Aorta (tissue), 5 donors: ENCODE results near the gene ADAMTS7. TPM values are rescaled to one million over a fixed set of nuclear protein-coding genes. Genes with fewer than 3 reads are reported as not detected.
"Not testable (repeated sequence)": the region's sequence is repeated elsewhere in the genome, so short reads cannot be mapped to it uniquely, and the experiment has no call there.

Experiments
- ATAC-seq: fragments of 200-7000 bp; cut with Tn5 transposase; one replicate; pipeline ENCODE4 v1.9.1; 2022; ENCODE audit warnings: moderate library complexity; ENCODE audit not compliant: low FRiP score
- DNase-seq, 2 donors: peaks; one replicate each; pipeline ENCODE4 v3.0.0-alpha.2; 2020
- H3K27ac ChIP-seq, 2 donors: one replicate each; pipeline ENCODE4 v1.5.1; 2013; ENCODE audit warnings: low read length in 2 of 2, mild to moderate bottlenecking in 2 of 2, moderate library complexity in 2 of 2, control low read depth in 1 of 2, inconsistent platforms in 1 of 2, low read depth in 1 of 2
- H3K27me3 ChIP-seq, 2 donors: one replicate each; pipeline ENCODE4 v1.6.1; 2013; ENCODE audit warnings: control low read depth in 1 of 2, low read length in 1 of 2, mild to moderate bottlenecking in 1 of 2, moderate library complexity in 1 of 2; ENCODE audit not compliant: insufficient read depth in 2 of 2, control insufficient read depth in 1 of 2
- H3K36me3 ChIP-seq, 2 donors: one replicate each; pipeline ENCODE4 v1.6.1; 2013; ENCODE audit warnings: control low read depth in 1 of 2, low read length in 1 of 2, mild to moderate bottlenecking in 1 of 2; ENCODE audit not compliant: insufficient read depth in 2 of 2, control insufficient read depth in 1 of 2
- H3K4me1 ChIP-seq, 2 donors: one replicate each; pipeline ENCODE4 v1.6.1; 2013; ENCODE audit warnings: low read length in 2 of 2, control low read depth in 1 of 2, mild to moderate bottlenecking in 1 of 2, moderate library complexity in 1 of 2; ENCODE audit not compliant: insufficient read depth in 2 of 2, control insufficient read depth in 1 of 2
- H3K4me3 ChIP-seq, 2 donors: one replicate each; pipeline ENCODE4 v1.5.1; 2013; ENCODE audit warnings: low read length in 2 of 2, control low read depth in 1 of 2, mild to moderate bottlenecking in 1 of 2
- H3K9me3 ChIP-seq: one replicate; pipeline ENCODE4 v1.6.1; 2013; ENCODE audit warnings: mild to moderate bottlenecking, low read length; ENCODE audit not compliant: control insufficient read depth
- WGBS, 2 donors: extraction: QIAGEN DNeasy Blood & Tissue Kit; methylation state at CpG; one replicate each; pipeline ENCODE4 v1.1.7; 2013; 5-methylcytosine and 5-hydroxymethylcytosine counted together
- intact Hi-C, 2 donors: fragments of 100-400 bp; cut with DNase I; formaldehyde crosslinking; loops; one replicate each; pipeline versions ENCODE4 v1.14.2 to v1.15.0; 2022
- polyA plus RNA-seq, 2 donors: library from polyadenylated mRNA; stranded (reverse); fragments of 200-250 nt; gene quantifications; one replicate each; pipeline ENCODE4 v1.2.3, GENCODE V29; 2013
- total RNA-seq, 2 donors: library from RNA; stranded (reverse); fragmentation: NEBNext Ultra II Directional; extraction: Animal tissue kit (Norgen Biotek cat#: 25700); gene quantifications; one replicate each; pipeline ENCODE4 v1.2.1, GENCODE V29; 2021
- donor health status: healthy with polysubstance abuse.
- donor health status: Bipolar disorder and iron deficiency.
- donor health status: DM: no; HTN: no; CAD: no.
- donor health status: DM: no; HTN: no; CAD: no.
- donor health status: DM: yes; HTN: yes; CAD: no.

Gene ADAMTS7
- total and polyA plus RNA-seq, 4 donors: 3.9 to 30.0 (median 19.3) TPM

DNA sequence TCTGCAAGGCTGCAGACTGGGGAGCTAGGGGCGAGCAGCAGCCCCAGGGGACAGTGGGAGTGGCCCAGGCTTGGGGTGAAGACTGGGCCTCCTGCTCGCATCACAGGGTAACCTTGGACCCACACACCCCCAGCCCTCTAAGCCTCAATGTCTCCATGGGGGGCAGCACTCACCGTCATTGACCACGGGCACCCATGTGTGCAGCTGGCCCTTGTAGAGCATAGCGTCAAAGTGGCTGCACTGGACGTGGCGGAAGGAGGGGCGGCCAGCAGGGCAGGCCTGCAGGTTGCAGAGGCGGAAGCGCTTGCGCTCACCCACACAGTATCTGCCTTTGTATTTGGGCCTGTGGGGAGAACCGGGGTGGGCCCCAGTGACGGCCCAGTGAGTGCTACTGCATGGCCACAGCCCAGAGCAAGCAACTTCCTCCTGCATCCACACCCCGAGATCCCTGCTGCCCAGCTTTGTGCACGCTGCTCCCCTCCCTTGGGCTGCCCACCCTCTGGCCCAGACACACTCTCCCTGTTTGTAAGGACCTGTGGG is 36.7 kb downstream of the ADAMTS7 start:
- H3K27ac ChIP-seq, H3K9me3 ChIP-seq, H3K4me3 ChIP-seq, H3K36me3 ChIP-seq, intact Hi-C loops, ATAC-seq, H3K4me1 ChIP-seq, H3K27me3 ChIP-seq: not testable (repeated sequence)
- DNase-seq: peak in 1 of 2 donors; percentile 34
- WGBS, 2 donors: 94% methylated on average over 15 of the region's 15 CpGs

DNA sequence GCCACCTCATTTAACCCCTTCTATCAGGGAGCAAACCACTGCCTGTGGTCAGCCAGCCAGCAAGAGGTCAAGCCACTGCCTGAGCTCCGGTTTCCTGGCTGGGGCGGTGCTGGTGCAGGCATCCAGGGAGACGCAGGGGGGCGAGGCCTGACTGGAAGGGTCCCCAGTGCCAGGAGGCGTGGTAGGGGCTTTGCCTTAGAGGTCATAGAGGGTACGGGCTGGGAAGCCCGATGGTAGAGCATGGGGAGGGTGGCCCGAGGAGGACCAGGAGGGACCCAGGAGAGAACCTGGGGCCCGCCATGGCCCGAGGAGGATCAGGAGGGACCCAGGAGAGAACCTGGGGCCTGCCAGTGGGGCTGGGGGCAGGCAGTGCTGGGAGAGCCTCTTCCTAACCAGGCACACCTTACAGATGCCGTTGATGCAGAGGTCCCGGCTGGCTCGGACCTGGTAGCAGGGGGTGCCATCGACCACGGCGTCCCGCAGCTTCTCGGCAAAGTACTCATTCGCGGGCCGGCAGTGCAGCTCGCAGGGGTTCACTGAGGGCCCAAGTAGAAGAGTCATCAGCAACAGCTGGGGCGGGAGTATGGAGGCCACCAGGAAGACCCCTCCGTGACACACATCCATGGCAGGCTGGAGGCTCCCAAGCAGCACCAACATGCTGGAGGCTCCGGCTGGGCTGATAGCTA is 37.4 kb downstream of the ADAMTS7 start:
- H3K9me3 ChIP-seq, H3K27ac ChIP-seq, H3K4me1 ChIP-seq, intact Hi-C loops, H3K27me3 ChIP-seq, ATAC-seq, H3K36me3 ChIP-seq, H3K4me3 ChIP-seq: not testable (repeated sequence)
- peak in 1 of 2 donors; percentile 41 for DNase-seq
- WGBS, 2 donors: 92 to 97% methylated on average over 21 to 25 of the region's 25 CpGs

DNA sequence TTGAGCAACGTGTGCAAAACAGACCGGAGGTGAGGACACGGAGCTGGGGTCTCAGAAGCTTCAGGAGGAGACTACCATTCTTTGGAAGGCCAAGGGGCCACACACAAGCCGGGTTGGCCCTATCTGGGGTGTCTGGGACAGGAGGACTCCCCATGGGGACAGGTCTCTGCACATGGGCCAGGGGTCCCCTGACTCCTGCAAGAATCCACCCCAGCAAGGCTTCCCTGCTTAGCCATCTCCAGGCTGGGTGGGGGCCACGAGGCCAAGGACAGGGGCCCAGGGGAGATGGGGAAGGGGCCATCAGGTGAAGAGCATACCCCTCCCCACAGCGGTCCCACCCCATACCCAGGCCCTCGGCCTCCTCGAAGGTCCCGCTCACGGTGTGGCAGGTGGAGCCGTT is 38.5 kb downstream of the ADAMTS7 start:
- Histone ChIP-seq H3K9me3 (no peaks in the 10 kb centered on the region), H3K27me3 (no peaks in the 10 kb centered on the region), H3K4me3 (no peak overlapping the region), H3K4me1 (no peaks in the 10 kb centered on the region), H3K36me3 (no peaks in the 10 kb centered on the region), H3K27ac (no peak overlapping the region)
- DNase-seq: peak in 1 of 2 donors; percentile 26
- ATAC-seq: no peak
- WGBS, 2 donors: 93 to 94% methylated on average over 5 to 10 of the region's 11 CpGs
- intact Hi-C loops: no loop called here

DNA sequence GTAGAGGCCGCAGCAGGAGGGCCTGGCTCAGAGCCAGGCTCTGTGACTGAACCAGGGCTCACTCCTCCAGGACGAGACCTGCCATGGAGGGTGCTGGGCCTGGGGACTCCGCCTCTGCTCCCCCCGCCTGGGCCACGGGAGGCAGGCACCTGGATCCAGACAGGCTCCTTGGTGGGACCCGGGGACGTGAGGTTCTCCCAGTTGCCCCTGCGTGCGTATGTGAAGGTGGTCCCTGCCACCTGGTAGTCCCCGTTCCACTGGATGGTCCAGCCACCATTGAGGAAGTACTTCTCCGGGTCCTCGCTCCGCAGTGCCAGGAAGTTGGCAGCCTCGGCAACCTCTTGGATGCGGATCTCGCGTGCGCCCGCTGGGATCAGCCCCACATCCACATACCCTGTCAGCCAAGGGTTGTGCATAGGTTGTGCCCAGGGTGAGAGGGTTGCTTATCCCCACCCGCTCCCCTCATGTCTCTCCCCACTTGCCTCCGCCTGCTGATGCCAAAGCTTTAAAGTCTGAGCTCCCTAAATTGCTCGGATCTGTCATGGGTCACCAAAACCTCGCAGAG is 39.7 kb downstream of the ADAMTS7 start:
- H3K4me1 ChIP-seq, H3K9me3 ChIP-seq, H3K27ac ChIP-seq, H3K4me3 ChIP-seq, ATAC-seq, H3K27me3 ChIP-seq, H3K36me3 ChIP-seq, intact Hi-C loops: not testable (repeated sequence)
- peak; percentile 41 to 77 for DNase-seq
- 93 to 94% methylated on average over 23 of the region's 23 CpGs for WGBS, 2 donors

DNA sequence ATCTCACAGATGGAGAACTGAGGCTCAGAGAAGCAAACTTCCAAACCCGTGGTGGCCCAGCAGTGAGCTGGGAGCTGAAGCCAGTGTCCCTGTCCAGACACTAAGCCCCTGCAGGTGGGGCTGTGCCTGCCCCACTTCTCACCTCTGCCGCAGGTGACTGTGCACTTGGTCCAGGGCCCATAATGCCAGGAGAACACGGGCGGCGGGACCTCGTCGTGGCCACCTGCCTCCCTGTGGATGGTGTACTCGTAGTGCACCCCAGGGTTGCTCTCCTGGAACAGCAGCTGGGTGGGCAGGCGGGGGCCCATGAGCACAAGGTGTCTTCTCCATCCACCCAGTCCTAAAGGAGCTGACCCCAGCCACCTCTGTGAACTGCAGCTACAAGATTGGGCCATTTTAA is 40.2 kb downstream of the ADAMTS7 start:
- ATAC-seq, H3K36me3 ChIP-seq, H3K9me3 ChIP-seq, H3K27me3 ChIP-seq, H3K4me1 ChIP-seq, H3K27ac ChIP-seq, intact Hi-C loops, H3K4me3 ChIP-seq: not testable (repeated sequence)
- 94 to 97% methylated on average over 9 of the region's 9 CpGs for WGBS, 2 donors
- DNase-seq: peak; percentile 31 to 42

DNA sequence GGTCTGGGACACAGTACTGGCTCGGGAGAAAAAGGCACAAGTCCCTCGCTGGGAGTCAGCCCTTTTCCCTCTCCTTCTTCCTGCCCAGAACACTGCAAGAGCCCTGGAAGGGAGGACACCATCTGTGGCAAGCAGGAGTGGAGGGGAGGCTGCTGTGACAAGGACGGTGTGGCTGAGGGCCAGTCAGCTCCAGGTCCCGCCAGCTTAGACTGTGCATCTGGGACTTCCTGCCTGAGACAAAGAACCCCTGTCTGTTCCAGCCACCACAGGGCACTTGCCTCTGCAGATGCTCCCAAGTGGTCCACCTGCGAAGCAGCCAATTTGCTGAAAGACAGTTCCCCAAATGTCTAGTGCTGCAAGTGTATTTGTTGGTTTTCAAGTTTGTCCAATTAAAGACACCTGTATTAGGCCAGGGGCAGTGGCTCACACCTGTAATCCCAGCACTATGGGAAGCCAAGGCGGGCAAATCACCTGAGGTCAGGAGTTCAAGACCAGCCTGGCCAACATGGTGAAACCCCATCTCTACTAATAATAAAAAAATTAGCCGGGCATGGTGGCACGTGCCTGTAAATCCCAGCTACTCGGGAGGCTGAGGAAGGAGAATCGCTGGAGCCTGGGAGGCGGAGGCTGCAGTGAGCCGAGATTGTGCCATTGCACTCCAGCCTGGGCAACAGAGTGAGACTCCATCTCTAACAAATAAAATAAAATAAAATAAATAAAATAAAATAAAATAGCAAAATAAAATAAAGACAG is 41.6 kb downstream of the ADAMTS7 start:
- intact Hi-C loops, H3K36me3 ChIP-seq, ATAC-seq, H3K4me3 ChIP-seq, H3K27ac ChIP-seq, H3K9me3 ChIP-seq, H3K27me3 ChIP-seq, H3K4me1 ChIP-seq: not testable (repeated sequence)
- 88 to 92% methylated on average over 12 of the region's 12 CpGs for WGBS, 2 donors
- DNase-seq: peak; percentile 23 to 42

DNA sequence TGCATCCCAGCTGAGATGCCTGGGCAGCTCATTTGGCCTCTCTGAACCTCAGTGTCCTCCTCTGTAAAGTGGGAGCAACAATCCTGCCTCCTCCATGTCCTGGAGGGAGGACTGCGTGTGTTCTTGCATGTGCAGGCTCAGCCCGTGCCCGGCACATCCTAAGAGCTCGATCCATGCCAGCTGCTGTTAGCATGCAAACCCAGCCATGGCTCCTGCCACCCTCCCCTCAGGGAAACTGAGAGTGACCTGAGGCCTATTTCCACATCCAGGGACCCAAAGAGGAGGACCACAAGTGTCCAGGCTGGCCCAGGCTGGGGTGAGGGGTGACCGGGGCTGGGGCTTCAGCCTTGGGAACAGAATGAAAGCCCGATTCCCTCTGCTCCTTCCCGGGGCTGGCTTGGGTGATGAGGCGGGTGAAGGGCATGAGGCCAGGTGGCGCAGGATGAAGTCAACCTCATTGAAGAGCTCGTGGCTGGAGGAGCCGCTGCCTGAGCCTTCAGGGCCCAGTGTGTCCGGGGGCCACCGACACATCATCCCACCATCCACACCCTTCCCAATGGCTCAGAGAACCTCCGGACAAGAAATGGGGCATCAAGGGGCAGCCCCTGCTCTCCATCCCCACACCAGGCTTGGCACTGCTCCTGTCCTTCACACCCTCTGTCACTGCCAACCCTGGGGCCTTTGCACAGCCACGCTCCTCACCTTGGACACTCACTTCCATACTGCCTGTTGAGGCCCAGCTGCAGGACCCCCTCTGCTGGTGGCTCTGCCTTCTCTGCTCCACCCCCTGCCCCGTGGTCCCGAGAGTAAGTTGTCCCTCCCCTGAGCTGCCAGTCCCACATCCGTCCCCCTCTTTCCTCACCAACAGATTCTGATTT is 42.5 kb downstream of the ADAMTS7 start:
- Histone ChIP-seq H3K27me3 (no peaks in the 10 kb centered on the region), H3K4me3 (no peak overlapping the region), H3K4me1 (no peaks in the 10 kb centered on the region), H3K27ac (no peak overlapping the region), H3K9me3 (no peaks in the 10 kb centered on the region), H3K36me3 (no peaks in the 10 kb centered on the region)
- 90 to 94% methylated on average over 18 of the region's 18 CpGs for WGBS, 2 donors
- no peak for ATAC-seq
- intact Hi-C loops: no loop called here
- DNase-seq: peak; percentile 34 to 64

DNA sequence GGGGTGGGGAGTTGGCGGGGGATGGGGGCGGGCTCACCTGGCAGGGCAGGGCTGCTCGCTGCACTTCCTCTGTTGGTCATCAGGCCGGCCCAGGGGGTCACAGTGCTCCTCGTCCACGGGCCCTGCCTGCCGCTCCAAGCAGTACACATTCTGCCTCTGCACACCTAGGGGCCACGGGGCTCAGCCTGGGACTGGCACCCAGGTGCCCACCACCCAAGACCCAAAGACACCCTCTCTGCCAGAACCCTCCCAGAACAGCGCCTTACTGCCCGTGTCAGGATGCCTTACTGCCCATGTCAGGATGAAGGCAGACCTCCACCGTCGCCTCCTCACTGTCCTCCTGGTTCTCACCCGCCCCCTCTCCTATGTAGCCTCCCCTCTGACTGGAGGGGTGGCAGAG is 43.2 kb downstream of the ADAMTS7 start:
- 80 to 89% methylated on average over 11 to 13 of the region's 13 CpGs for WGBS, 2 donors
- intact Hi-C loops: no loop called here
- no peak overlapping the region for H3K27ac ChIP-seq
- no peak for ATAC-seq
- no peaks in the 10 kb centered on the region for H3K9me3 ChIP-seq
- no peaks in the 10 kb centered on the region for H3K36me3 ChIP-seq
- no peaks in the 10 kb centered on the region for H3K27me3 ChIP-seq
- H3K4me1 ChIP-seq: no peaks in the 10 kb centered on the region
- peak in 1 of 2 donors; percentile 40 for DNase-seq
- H3K4me3 ChIP-seq: no peak overlapping the region
